GM23248 (cell line): ENCODE measurements around the gene SERPINB8.

Experiments used
- EZH2 ChIP-seq: fragments of 200-600 bp; sonication (generic); IDR thresholded peaks from 2 replicates; pipeline ENCODE4 v1.6.1; 2018; ENCODE audit warnings: antibody characterized with exemption, mild to moderate bottlenecking; ENCODE audit not compliant: insufficient read depth, poor library complexity, severe bottlenecking
- EZH2phosphoT487 ChIP-seq: fragments of 200-600 bp; sonication (generic); IDR thresholded peaks from 2 replicates; pipeline ENCODE4 v1.6.1; 2018; ENCODE audit warnings: antibody characterized with exemption, moderate library complexity, mild to moderate bottlenecking, low read depth; ENCODE audit not compliant: insufficient read depth

- no peak for TF ChIP-seq EZH2
- TF ChIP-seq EZH2phosphoT487 = no peak
Observed at GRCh38 chr18:63980027-63980426, 10.1 kb downstream of the SERPINB8 start.
